Psoas muscle (tissue), 8 donors: ENCODE measurements around the gene METTL5. TPM values are rescaled to one million over a fixed set of nuclear protein-coding genes. Genes with fewer than 3 reads are reported as not detected.
"Not testable (repeated sequence)": the region's sequence is repeated elsewhere in the genome, so short reads cannot be mapped to it uniquely, and the experiment has no call there.

Experiments used
- ATAC-seq, 4 donors: fragments of 200-7000 bp; cut with Tn5 transposase; one replicate each; pipeline ENCODE4 v1.9.1; 2020; ENCODE audit warnings: moderate library complexity in 3 of 4, mild to moderate bottlenecking in 2 of 4
- DNase-seq, 2 donors: peaks; one replicate each; pipeline ENCODE4 v3.0.0-alpha.2; 2020
- H3K27ac ChIP-seq: fragments of 200-600 bp; one replicate; pipeline ENCODE4 v1.8.0; 2022
- H3K27me3 ChIP-seq, 3 donors: fragments of 200-600 bp in 1 of 3; one replicate each; pipeline versions ENCODE4 v1.6.1 to v1.8.0; 2013 to 2022; ENCODE audit warnings: low read length in 2 of 3, mild to moderate bottlenecking in 2 of 3, moderate library complexity in 1 of 3; ENCODE audit not compliant: insufficient read depth in 3 of 3
- H3K36me3 ChIP-seq, 2 donors: fragments of 200-600 bp in 1 of 2; one replicate each; pipeline versions ENCODE4 v1.6.1 to v1.8.0; 2013 to 2022; ENCODE audit warnings: low read depth in 1 of 2, mild to moderate bottlenecking in 1 of 2, moderate library complexity in 1 of 2; ENCODE audit not compliant: insufficient read depth in 1 of 2
- H3K4me1 ChIP-seq: fragments of 200-600 bp; one replicate; pipeline ENCODE4 v1.8.0; 2022
- H3K4me3 ChIP-seq: fragments of 200-600 bp; one replicate; pipeline ENCODE4 v1.8.0; 2022; ENCODE audit warnings: mild to moderate bottlenecking
- H3K9me3 ChIP-seq: fragments of 200-600 bp; one replicate; pipeline ENCODE4 v1.8.0; 2022
- CTCF ChIP-seq: fragments of 200-600 bp; IDR thresholded peaks from one replicate; pipeline ENCODE4 v1.8.0; 2022; ENCODE audit warnings: antibody characterized with exemption
- WGBS, 3 donors: extraction: QIAGEN DNeasy Blood & Tissue Kit; methylation state at CpG; one replicate each; pipeline versions ENCODE4 v1.1.6 to v1.1.7; 2013; 5-methylcytosine and 5-hydroxymethylcytosine counted together
- intact Hi-C, 2 donors: fragments of 100-400 bp; cut with DNase I; formaldehyde crosslinking; loops; one replicate each; pipeline versions ENCODE4 v1.11.0 to v1.14.2; 2022
- polyA plus RNA-seq, 3 donors: library from polyadenylated mRNA; stranded (reverse); fragments of 200-250 nt; gene quantifications; one replicate each; pipeline ENCODE4 v1.2.3, GENCODE V29; 2013
- total RNA-seq, 4 donors: library from RNA; stranded (reverse); fragmentation: NEBNext Ultra II Directional in 2 of 4; extraction: Animal tissue kit (Norgen Biotek cat#: 25700) in 2 of 4; gene quantifications; one replicate each; pipeline versions ENCODE4 v1.2.1 to v1.2.4, GENCODE V29; 2021 to 2023
- donor health status: healthy with polysubstance abuse.
- donor health status: DM: no; HTN: no; CAD: no; lungs with moderate emphysema.
- donor health status: Bipolar disorder and iron deficiency.
- donor health status: healthy.
- donor health status: DM: yes; HTN: yes; CAD: no.
- donor health status: DM: no; HTN: no; CAD: no.
- donor health status: DM: no; HTN: no; CAD: no.
- donor health status: DM: yes; HTN: yes; CAD: no.

The METTL5 gene
- total and polyA plus RNA-seq, 7 donors: 44.9 to 75.4 (median 55.8) TPM

DNA sequence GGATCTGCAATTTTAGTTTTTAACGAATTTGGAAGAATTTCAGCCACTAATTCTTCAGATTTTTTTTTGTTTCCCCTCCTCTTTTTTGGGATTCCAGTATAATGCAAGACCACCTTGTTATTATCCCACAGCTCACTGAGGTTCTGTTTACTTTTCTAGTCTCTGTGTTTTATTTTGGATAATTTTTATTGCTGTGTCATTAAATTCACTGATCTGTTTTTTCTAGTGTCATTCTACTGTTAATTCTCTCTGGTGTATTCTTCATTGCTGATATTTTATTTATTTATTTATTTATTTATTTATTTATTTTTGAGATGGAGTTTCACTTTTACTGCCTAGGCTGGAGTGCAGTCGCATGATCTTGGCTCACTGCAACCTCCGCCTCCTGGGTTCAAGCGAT is 34.7 kb upstream of the METTL5 start:
- intact Hi-C loops: no loop called here
- H3K9me3 ChIP-seq: no peaks in the 10 kb centered on the region
- no peak for TF ChIP-seq CTCF
- no peak overlapping the region for H3K4me3 ChIP-seq
- H3K36me3 ChIP-seq: no peaks in the 10 kb centered on the region
- DNase-seq (no peak), ATAC-seq (no peak)
- WGBS, 3 donors: 95 to 98% (median 97%) methylated on average over 4 of the region's 4 CpGs
- H3K4me1 ChIP-seq: peaks cover 7% of the 10 kb centered on the region
- H3K27me3 ChIP-seq: no peaks in the 10 kb centered on the region
- H3K27ac ChIP-seq: no peak overlapping the region

DNA sequence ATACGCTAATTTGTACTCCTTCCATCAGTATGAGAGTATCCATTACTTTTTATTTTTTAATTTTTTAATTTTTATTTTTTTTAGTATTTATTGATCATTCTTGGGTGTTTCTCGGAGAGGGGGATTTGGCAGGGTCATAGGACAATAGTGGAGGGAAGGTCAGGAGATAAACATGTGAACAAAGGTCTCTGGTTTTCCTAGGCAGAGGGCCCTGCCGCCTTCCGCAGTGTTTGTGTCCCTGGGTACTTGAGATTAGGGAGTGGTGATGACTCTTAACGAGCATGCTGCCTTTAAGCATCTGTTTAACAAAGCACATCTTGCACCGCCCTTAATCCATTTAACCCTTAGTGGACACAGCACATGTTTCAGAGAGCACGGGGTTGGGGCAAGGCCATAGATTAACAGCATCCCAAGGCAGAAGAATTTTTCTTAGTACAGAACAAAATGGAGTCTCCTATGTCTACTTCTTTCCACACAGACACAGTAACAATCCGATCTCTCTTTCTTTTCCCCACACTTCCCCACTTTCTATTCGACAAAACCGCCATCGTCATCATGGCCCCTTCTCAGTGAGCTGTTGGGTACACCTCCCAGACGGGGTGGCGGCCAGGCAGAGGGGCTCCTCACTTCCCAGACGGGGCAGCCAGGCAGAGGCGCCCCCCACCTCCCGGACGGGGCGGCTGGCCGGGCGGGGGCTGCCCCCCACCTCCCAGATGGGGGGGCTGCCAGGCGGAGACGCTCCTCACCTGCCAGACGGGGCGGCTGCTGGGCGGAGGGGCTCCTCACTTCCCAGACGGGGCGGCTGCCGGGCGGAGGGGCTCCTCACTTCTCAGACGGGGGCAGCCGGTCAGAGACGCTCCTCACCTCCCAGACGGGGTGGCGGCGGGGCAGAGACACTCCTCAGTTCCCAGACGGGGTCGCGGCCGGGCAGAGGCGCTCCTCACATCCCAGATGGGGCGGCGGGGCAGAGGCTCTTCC is 30.9 kb upstream of the METTL5 start:
- H3K27me3 ChIP-seq, intact Hi-C loops, DNase-seq, ATAC-seq, H3K9me3 ChIP-seq, H3K36me3 ChIP-seq, H3K4me3 ChIP-seq, H3K27ac ChIP-seq: not testable (repeated sequence)
- peaks cover 18% of the 10 kb centered on the region for H3K4me1 ChIP-seq
- WGBS, 3 donors: 95 to 96% (median 95%) methylated on average over 19 to 38 of the region's 42 CpGs

DNA sequence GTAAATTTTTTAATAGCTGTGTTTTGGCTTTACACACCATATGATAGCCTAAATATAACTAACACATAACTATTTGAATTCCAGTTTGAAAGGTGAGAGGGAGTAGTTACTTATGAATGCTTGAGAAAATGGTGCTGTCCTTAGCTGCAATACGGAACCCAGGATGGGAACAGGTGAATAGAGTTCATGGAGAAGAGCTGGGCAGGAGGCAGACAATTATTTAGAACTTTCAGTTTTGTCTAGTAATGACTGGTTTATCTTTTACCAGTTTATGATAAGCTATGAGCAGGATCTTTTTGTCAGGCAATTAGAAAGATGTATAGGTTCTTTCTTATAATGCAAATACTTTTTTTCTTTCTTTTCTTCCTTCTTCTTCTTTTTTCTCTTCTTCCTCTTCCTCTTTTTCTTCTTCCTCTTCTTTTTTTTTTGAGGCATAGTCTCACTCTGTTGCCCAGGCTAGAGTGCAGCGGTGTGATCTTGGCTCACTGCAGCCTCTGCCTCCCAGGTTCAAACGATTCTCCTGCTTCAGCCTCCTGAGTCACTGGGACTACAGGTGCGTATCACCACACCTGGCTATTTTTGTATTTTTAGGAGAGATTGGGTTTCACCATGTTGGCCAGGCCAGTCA is 28.4 kb upstream of the METTL5 start:
- peaks cover 35% of the 10 kb centered on the region for H3K4me1 ChIP-seq
- WGBS, 3 donors: 47 to 76% (median 56%) methylated on average over 4 of the region's 4 CpGs
- intact Hi-C loops: no loop called here

DNA sequence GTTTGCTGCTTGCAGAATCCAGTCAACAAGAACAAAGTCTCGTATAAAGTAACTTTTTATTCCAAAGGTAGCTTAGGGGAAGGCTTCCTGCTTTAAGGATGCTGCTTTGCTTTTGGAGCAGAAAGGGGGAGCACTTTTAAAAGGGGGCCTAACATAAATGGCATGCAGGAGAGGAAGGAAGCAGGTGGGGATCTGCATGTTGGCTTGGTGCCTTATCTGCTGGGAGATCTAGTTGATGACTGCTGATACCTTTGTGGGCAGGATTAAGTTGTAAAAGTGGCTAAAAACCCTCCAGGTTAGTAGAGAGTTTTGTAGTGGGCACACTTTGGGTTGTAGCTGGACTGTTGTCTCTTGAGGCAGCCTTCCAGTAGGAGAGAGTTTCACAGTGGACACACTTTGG is 25.0 kb upstream of the METTL5 start:
- Histone ChIP-seq H3K27ac (no peak overlapping the region), H3K4me3 (no peak overlapping the region), H3K27me3 (no peaks in the 10 kb centered on the region), H3K9me3 (no peaks in the 10 kb centered on the region), H3K36me3 (peaks cover 0 to 5% of the 10 kb centered on the region in 2 donors), H3K4me1 (peaks cover 57% of the 10 kb centered on the region)
- WGBS, 3 donors: 82 to 96% (median 89%) methylated on average over 1 of the region's 1 CpG
- DNase-seq (no peak), ATAC-seq (no peak)
- TF ChIP-seq CTCF: no peak
- intact Hi-C loops: no loop called here

More for the DNA sequence above, 28.4 kb upstream of the METTL5 start:
- no peak overlapping the region for H3K27ac ChIP-seq
- peaks cover 0 to 5% of the 10 kb centered on the region in 2 donors for H3K36me3 ChIP-seq
- no peaks in the 10 kb centered on the region for H3K27me3 ChIP-seq
- ATAC-seq (peak in 1 of 4 donors; percentile 22), DNase-seq (no peak)
- no peaks in the 10 kb centered on the region for H3K9me3 ChIP-seq
- no peak for TF ChIP-seq CTCF
- H3K4me3 ChIP-seq: no peak overlapping the region

- DNase-seq, intact Hi-C loops, H3K36me3 ChIP-seq, ATAC-seq, H3K27ac ChIP-seq, H3K9me3 ChIP-seq, H3K4me3 ChIP-seq, H3K27me3 ChIP-seq: not testable (repeated sequence)
- 58 to 64% (median 60%) methylated on average over 8 of the region's 8 CpGs for WGBS, 3 donors
- H3K4me1 ChIP-seq: peaks cover 57% of the 10 kb centered on the region
Measured at GRCh38 chr2:169848959-169849693, 24.4 kb upstream of the METTL5 start.
